Neural cell (in vitro differentiated cells): Measurements from ENCODE around the gene NOC4L. TPM values are rescaled to one million over a fixed set of nuclear protein-coding genes. Genes with fewer than 3 reads are reported as not detected.

Experiments
- H2AFZ ChIP-seq: fragments of 200-600, 300-800 bp; sonication (generic), shearing (Covaris generic); 2 replicates; pipeline ENCODE4 v1.6.0; 2014; ENCODE audit warnings: low read depth, mild to moderate bottlenecking, antibody characterized with exemption, low read length, moderate library complexity
- H3F3A ChIP-seq: fragments of 200-600 bp; shearing (Covaris generic); 2 replicates; pipeline ENCODE4 v1.6.1; 2016; ENCODE audit warnings: mild to moderate bottlenecking, moderate library complexity, mixed read lengths, antibody characterized with exemption, low read length; ENCODE audit not compliant: insufficient read depth, poor library complexity, severe bottlenecking
- H3K27ac ChIP-seq: fragments of 200-600, 300-800 bp; sonication (generic), shearing (Covaris generic); 2 replicates; pipeline ENCODE4 v1.5.1; 2014; ENCODE audit warnings: mild to moderate bottlenecking, low read length, moderate library complexity
- H3K27me3 ChIP-seq: fragments of 300-800, 200-600 bp; sonication (generic), shearing (Covaris generic); 2 replicates; pipeline ENCODE4 v1.6.0; 2014; ENCODE audit warnings: mild to moderate bottlenecking, low read depth, low read length, moderate library complexity; ENCODE audit not compliant: insufficient read depth
- H3K36me3 ChIP-seq: fragments of 300-800, 200-600 bp; sonication (generic), shearing (Covaris generic); 2 replicates; pipeline ENCODE4 v1.5.1; 2014; ENCODE audit warnings: mild to moderate bottlenecking, antibody characterized with exemption, low read length, moderate library complexity; ENCODE audit not compliant: insufficient read depth
- H3K4me2 ChIP-seq: fragments of 300-800, 200-600 bp; sonication (generic), shearing (Covaris generic); 2 replicates; pipeline ENCODE4 v1.6.0; 2014; ENCODE audit warnings: mild to moderate bottlenecking, low read length
- H3K4me3 ChIP-seq: fragments of 300-800, 200-600 bp; sonication (generic), shearing (Covaris generic); 2 replicates; pipeline ENCODE4 v1.5.1; 2014; ENCODE audit warnings: mild to moderate bottlenecking, low read length, moderate library complexity
- H3K79me2 ChIP-seq: fragments of 200-600 bp; shearing (Covaris generic); replicated peaks from 2 replicates; pipeline ENCODE4 v1.6.0; 2014; ENCODE audit warnings: mild to moderate bottlenecking, low read length, moderate library complexity; ENCODE audit not compliant: insufficient read depth
- H3K9ac ChIP-seq: fragments of 300-800, 200-600 bp; sonication (generic), shearing (Covaris generic); 2 replicates; pipeline ENCODE4 v1.6.1; 2016; ENCODE audit warnings: mild to moderate bottlenecking, low read length, mixed read lengths
- H3K9me2 ChIP-seq: fragments of 200-600 bp; shearing (Covaris generic); 2 replicates; pipeline ENCODE4 v1.6.1; 2016; ENCODE audit warnings: mild to moderate bottlenecking, low read length, mixed read lengths; ENCODE audit not compliant: insufficient read depth
- H3K9me3 ChIP-seq: fragments of 200-600, 300-800 bp; sonication (generic), shearing (Covaris generic); 2 replicates; pipeline ENCODE4 v1.6.1; 2016; ENCODE audit warnings: mild to moderate bottlenecking, mixed run types, low read length, moderate library complexity, mixed read lengths
- H4K20me1 ChIP-seq: fragments of 200-600 bp; shearing (Covaris generic); 2 replicates; pipeline ENCODE4 v1.6.1; 2016; ENCODE audit warnings: mild to moderate bottlenecking, mixed run types; ENCODE audit not compliant: insufficient read depth
- CTCF ChIP-seq: fragments of 450-650 bp; IDR thresholded peaks from 2 replicates; pipeline ENCODE4 v1.5.1; 2014; ENCODE audit warnings: antibody characterized with exemption, mild to moderate bottlenecking, moderate library complexity; ENCODE audit not compliant: poor library complexity, severe bottlenecking
- EP300 ChIP-seq: fragments of 450-650 bp; conservative IDR thresholded peaks from 2 replicates; pipeline ENCODE4 v1.6.1; 2014; ENCODE audit warnings: antibody characterized with exemption, mild to moderate bottlenecking, moderate library complexity; ENCODE audit not compliant: poor library complexity, severe bottlenecking
- EZH2 ChIP-seq: fragments of 200-600, 300-800 bp; shearing (Covaris generic), sonication (generic); IDR thresholded peaks from 2 replicates; pipeline ENCODE4 v1.6.1; 2014; ENCODE audit warnings: antibody characterized with exemption, low read length, borderline replicate concordance, mild to moderate bottlenecking; ENCODE audit not compliant: insufficient read depth, poor library complexity, severe bottlenecking
- MXI1 ChIP-seq: fragments of 450-650 bp; conservative IDR thresholded peaks from 2 replicates; pipeline ENCODE4 v1.6.1; 2014; ENCODE audit warnings: antibody characterized with exemption, mild to moderate bottlenecking; ENCODE audit not compliant: poor library complexity, severe bottlenecking
- POLR2AphosphoS5 ChIP-seq: IDR thresholded peaks from 2 replicates; pipeline ENCODE4 v1.6.1; 2012
- RAD21 ChIP-seq: fragments of 450-650 bp; conservative IDR thresholded peaks from 2 replicates; pipeline ENCODE4 v1.6.1; 2014; ENCODE audit warnings: antibody characterized with exemption, mild to moderate bottlenecking, moderate library complexity
- REST ChIP-seq: IDR thresholded peaks from 2 replicates; pipeline ENCODE4 v1.6.1; 2012; ENCODE audit warnings: borderline replicate concordance
- SMC3 ChIP-seq: fragments of 450-650 bp; conservative IDR thresholded peaks from 2 replicates; pipeline ENCODE4 v1.6.1; 2014; ENCODE audit warnings: antibody characterized with exemption, mild to moderate bottlenecking, moderate library complexity; ENCODE audit not compliant: poor library complexity
- TAF1 ChIP-seq: IDR thresholded peaks from 2 replicates; pipeline ENCODE4 v1.6.1; 2012; ENCODE audit warnings: low read depth
- polyA plus RNA-seq: library from polyadenylated mRNA; depleted of rRNA; stranded (reverse); fragments of >200 nt; gene quantifications from 2 replicates; pipeline ENCODE4 v1.2.3, GENCODE V29; 2014

NOC4L gene
- polyA plus RNA-seq, 1 donor from 2014 or later, result 26.9 TPM

- Histone ChIP-seq H3K4me2 (no peak overlapping the region), H3K9me2 (no peaks in the 10 kb centered on the region), H3K36me3 (no peaks in the 10 kb centered on the region), H3K9ac (no peak overlapping the region), H4K20me1 (no peaks in the 10 kb centered on the region), H3K79me2 (no peaks in the 10 kb centered on the region), H2AFZ (no peak overlapping the region), H3K27me3 (no peaks in the 10 kb centered on the region), H3K4me3 (no peak overlapping the region), H3K9me3 (no peaks in the 10 kb centered on the region), H3F3A (no peaks in the 10 kb centered on the region), H3K27ac (no peak overlapping the region)
- TF ChIP-seq POLR2AphosphoS5 (no peak), RAD21 (no peak), EZH2 (no peak), SMC3 (no peak), MXI1 (no peak), EP300 (no peak), REST (no peak), TAF1 (no peak), CTCF (no peak)
Measured at GRCh38 chr12:132114667-132115066, 29.6 kb upstream of the NOC4L start.

GRCh38 chr12:132115500-132115899 is 28.8 kb upstream of the NOC4L start:
- Histone ChIP-seq H2AFZ (no peak overlapping the region), H3K4me3 (no peak overlapping the region), H3K27ac (no peak overlapping the region), H3K9me3 (no peaks in the 10 kb centered on the region), H3K9me2 (no peaks in the 10 kb centered on the region), H3K79me2 (no peaks in the 10 kb centered on the region), H3K27me3 (no peaks in the 10 kb centered on the region), H4K20me1 (no peaks in the 10 kb centered on the region), H3F3A (no peaks in the 10 kb centered on the region), H3K4me2 (no peak overlapping the region), H3K9ac (no peak overlapping the region), H3K36me3 (no peaks in the 10 kb centered on the region)
- no peak for TF ChIP-seq EP300
